LNCaP clone FGC (cell line): Measurements from ENCODE around the gene DDX10.
A peak's percentile ranks its signal among the peaks of the same experiment; 100 is the strongest.

Source experiments
- DNase-seq: peaks from one replicate; pipeline ENCODE4 v3.0.0-alpha.2; 2011; ENCODE audit warnings: low read depth
- H3K4me3 ChIP-seq: 2 replicates; pipeline ENCODE4 v1.5.1; 2011; ENCODE audit warnings: mild to moderate bottlenecking, low read depth, low read length, control low read depth
- TF ChIP-seq, protein P1 (sequence below): IDR thresholded peaks from 2 replicates; pipeline ENCODE4 v1.5.1; 2012; ENCODE audit warnings: mild to moderate bottlenecking; ENCODE audit not compliant: control insufficient read depth, insufficient read depth; ENCODE audit errors: extremely low read depth

Gene DDX10

GRCh38 chr11:108694846-108695245 lies 30.0 kb downstream of the DDX10 start:
- no peak for DNase-seq
- TF ChIP-seq, protein P1, sequence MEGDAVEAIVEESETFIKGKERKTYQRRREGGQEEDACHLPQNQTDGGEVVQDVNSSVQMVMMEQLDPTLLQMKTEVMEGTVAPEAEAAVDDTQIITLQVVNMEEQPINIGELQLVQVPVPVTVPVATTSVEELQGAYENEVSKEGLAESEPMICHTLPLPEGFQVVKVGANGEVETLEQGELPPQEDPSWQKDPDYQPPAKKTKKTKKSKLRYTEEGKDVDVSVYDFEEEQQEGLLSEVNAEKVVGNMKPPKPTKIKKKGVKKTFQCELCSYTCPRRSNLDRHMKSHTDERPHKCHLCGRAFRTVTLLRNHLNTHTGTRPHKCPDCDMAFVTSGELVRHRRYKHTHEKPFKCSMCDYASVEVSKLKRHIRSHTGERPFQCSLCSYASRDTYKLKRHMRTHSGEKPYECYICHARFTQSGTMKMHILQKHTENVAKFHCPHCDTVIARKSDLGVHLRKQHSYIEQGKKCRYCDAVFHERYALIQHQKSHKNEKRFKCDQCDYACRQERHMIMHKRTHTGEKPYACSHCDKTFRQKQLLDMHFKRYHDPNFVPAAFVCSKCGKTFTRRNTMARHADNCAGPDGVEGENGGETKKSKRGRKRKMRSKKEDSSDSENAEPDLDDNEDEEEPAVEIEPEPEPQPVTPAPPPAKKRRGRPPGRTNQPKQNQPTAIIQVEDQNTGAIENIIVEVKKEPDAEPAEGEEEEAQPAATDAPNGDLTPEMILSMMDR: no peak
- H3K4me3 ChIP-seq: no peak overlapping the region

GRCh38 chr11:108697872-108698473 lies 33.1 kb downstream of the DDX10 start:
- TF ChIP-seq, protein P1: peak; percentile 91
- H3K4me3 ChIP-seq: no peak overlapping the region
- peak; percentile 37 for DNase-seq

- no peak for DNase-seq
- TF ChIP-seq, protein P1: no peak
- no peak overlapping the region for H3K4me3 ChIP-seq
Measured at GRCh38 chr11:108698844-108699642, 34.2 kb downstream of the DDX10 start.

- DNase-seq: no peak
- TF ChIP-seq, protein P1: no peak
- no peak overlapping the region for H3K4me3 ChIP-seq
Measured at GRCh38 chr11:108703916-108704315, 39.0 kb downstream of the DDX10 start.

GRCh38 chr11:108705061-108705460 lies 40.2 kb downstream of the DDX10 start:
- no peak overlapping the region for H3K4me3 ChIP-seq
- DNase-seq: no peak
- TF ChIP-seq, protein P1: no peak

- H3K4me3 ChIP-seq: no peak overlapping the region
- TF ChIP-seq, protein P1: no peak
- no peak for DNase-seq
Measured at GRCh38 chr11:108708173-108708572, 43.3 kb downstream of the DDX10 start.
